SK-N-SH (cell line): ENCODE results near the gene PLBD2. TPM values are rescaled to one million over a fixed set of nuclear protein-coding genes. Genes with fewer than 3 reads are reported as not detected.

Experiments
- CTCF ChIA-PET: fragments of 300-600, 350-600 bp; formaldehyde crosslinking; extraction: SDS; loops from one replicate; lab custom pipeline; 2021; lab: Yijun Ruan, JAX
- POLR2A ChIA-PET: fragments of 350-600 bp; sonication (Branson Sonifier 250); formaldehyde crosslinking; extraction: SDS; loops from one replicate; lab custom pipeline; 2020; ENCODE audit warnings: antibody characterized with exemption, inconsistent platforms; lab: Yijun Ruan, JAX
- DNase-seq: peaks from one replicate; pipeline ENCODE4 v3.0.0; 2012
- H2AFZ ChIP-seq: fragments of 200-600 bp; sonication (generic); 2 replicates; pipeline ENCODE4 v1.8.1; 2016; ENCODE audit warnings: antibody characterized with exemption, mild to moderate bottlenecking, low read depth
- H3F3A ChIP-seq: fragments of 200-600 bp; sonication (generic); replicated peaks from 2 replicates; pipeline ENCODE3; 2016; ENCODE audit warnings: antibody characterized with exemption, mild to moderate bottlenecking; ENCODE audit not compliant: insufficient read depth
- H3K27ac ChIP-seq, 2 experiments: fragments of 200-500 bp in 1 of 2; fragments of 200-600 bp in 1 of 2; sonication (Bioruptor generic) in 1 of 2; sonication (generic), shearing (Covaris generic) in 1 of 2; 2 replicates each; pipeline versions ENCODE4 v1.5.1 to v1.6.1; 2014 to 2016; ENCODE audit warnings: low read depth in 2 of 2, inconsistent platforms in 1 of 2, low read length in 1 of 2, mild to moderate bottlenecking in 1 of 2, mixed read lengths in 1 of 2
- H3K27me3 ChIP-seq: fragments of 200-600 bp; sonication (generic), shearing (Covaris generic); 2 replicates; pipeline ENCODE4 v1.6.1; 2016; ENCODE audit warnings: mixed run types; ENCODE audit not compliant: insufficient read depth
- H3K36me3 ChIP-seq, 2 experiments: fragments of 200-500 bp in 1 of 2; fragments of 200-600 bp in 1 of 2; sonication (Bioruptor generic) in 1 of 2; sonication (generic) in 1 of 2; replicated peaks in 1 of 2; 2 replicates each; pipeline versions ENCODE3 to v1.5.1; 2014 to 2016; ENCODE audit warnings: low read length in 1 of 2, mild to moderate bottlenecking in 1 of 2; ENCODE audit not compliant: insufficient read depth in 2 of 2, control insufficient read depth in 1 of 2
- H3K4me1 ChIP-seq, 2 experiments: fragments of 200-500 bp in 1 of 2; fragments of 200-600 bp in 1 of 2; sonication (Bioruptor generic) in 1 of 2; sonication (generic), shearing (Covaris generic) in 1 of 2; 2 replicates each; pipeline versions ENCODE4 v1.5.1 to v1.6.1; 2014 to 2016; ENCODE audit warnings: low read depth in 1 of 2, low read length in 1 of 2, mixed run types in 1 of 2; ENCODE audit not compliant: insufficient read depth in 2 of 2, control insufficient read depth in 1 of 2
- H3K4me2 ChIP-seq: fragments of 200-600 bp; sonication (generic), shearing (Covaris generic); 2 replicates; pipeline ENCODE4 v1.6.1; 2017; ENCODE audit warnings: mixed run types
- H3K4me3 ChIP-seq, 2 experiments: fragments of 200-500 bp in 1 of 2; fragments of 200-600 bp in 1 of 2; sonication (Bioruptor generic) in 1 of 2; sonication (generic), shearing (Covaris generic) in 1 of 2; 2 replicates each; pipeline versions ENCODE4 v1.5.1 to v1.8.1; 2014 to 2016; ENCODE audit warnings: low read depth in 2 of 2, inconsistent platforms in 1 of 2, low read length in 1 of 2, mild to moderate bottlenecking in 1 of 2, mixed read lengths in 1 of 2, moderate library complexity in 1 of 2
- H3K79me2 ChIP-seq: fragments of 200-600 bp; sonication (generic); 2 replicates; pipeline ENCODE4 v1.8.1; 2017; ENCODE audit warnings: mild to moderate bottlenecking; ENCODE audit not compliant: insufficient read depth
- H3K9ac ChIP-seq: fragments of 200-600 bp; sonication (generic); 2 replicates; pipeline ENCODE4 v1.6.1; 2017; ENCODE audit warnings: mixed run types
- H3K9me2 ChIP-seq: fragments of 200-600 bp; sonication (generic); 2 replicates; pipeline ENCODE4 v1.6.1; 2017; ENCODE audit warnings: mixed run types
- H3K9me3 ChIP-seq: fragments of 200-600 bp; sonication (generic); 2 replicates; pipeline ENCODE4 v1.6.1; 2017; ENCODE audit warnings: mixed run types, mild to moderate bottlenecking, moderate library complexity
- H4K20me1 ChIP-seq: fragments of 200-600 bp; sonication (generic); 2 replicates; pipeline ENCODE4 v1.6.1; 2017; ENCODE audit warnings: mild to moderate bottlenecking, mixed run types; ENCODE audit not compliant: insufficient read depth
- ELF1 ChIP-seq: IDR thresholded peaks from 2 replicates; pipeline ENCODE4 v1.4.0; 2012
- EP300 ChIP-seq, 2 experiments: IDR thresholded peaks; 2 replicates each; pipeline versions ENCODE4 v1.4.0 to v1.6.1; 2012; ENCODE audit warnings: borderline replicate concordance in 1 of 2, low read depth in 1 of 2, low read length in 1 of 2
- EZH2phosphoT487 ChIP-seq: fragments of 200-600 bp; sonication (generic); IDR thresholded peaks from 2 replicates; pipeline ENCODE4 v1.6.1; 2017; ENCODE audit warnings: low read depth, mixed run types, mild to moderate bottlenecking, antibody characterized with exemption, moderate library complexity, borderline replicate concordance
- GABPA ChIP-seq: IDR thresholded peaks from 2 replicates; pipeline ENCODE4 v1.4.0; 2012; ENCODE audit warnings: low read depth, mild to moderate bottlenecking
- JUND ChIP-seq: IDR thresholded peaks from 2 replicates; pipeline ENCODE4 v1.4.0; 2012
- MAX ChIP-seq: IDR thresholded peaks from 2 replicates; pipeline ENCODE4 v1.4.0; 2012; ENCODE audit warnings: low read depth
- MXI1 ChIP-seq: IDR thresholded peaks from 2 replicates; pipeline ENCODE4 v1.6.1; 2012; ENCODE audit warnings: mild to moderate bottlenecking, low read depth, low read length, improper control_type of control experiment
- NFIC ChIP-seq: IDR thresholded peaks from 2 replicates; pipeline ENCODE4 v1.4.0; 2012; ENCODE audit warnings: borderline replicate concordance
- RCOR1 ChIP-seq: fragments of 150-350 bp; IDR thresholded peaks from 2 replicates; pipeline ENCODE4 v1.6.1; 2017; ENCODE audit warnings: antibody characterized with exemption, low read length
- REST ChIP-seq: IDR thresholded peaks from 2 replicates; pipeline ENCODE4 v1.6.1; 2012; ENCODE audit warnings: mild to moderate bottlenecking, low read depth, low read length, moderate library complexity
- RFX5 ChIP-seq: IDR thresholded peaks from 2 replicates; pipeline ENCODE4 v1.6.1; 2012; ENCODE audit warnings: mild to moderate bottlenecking, improper control_type of control experiment, low read length
- SIN3A ChIP-seq: IDR thresholded peaks from 2 replicates; pipeline ENCODE4 v1.6.1; 2012; ENCODE audit warnings: low read depth, mild to moderate bottlenecking, low read length, moderate library complexity, borderline replicate concordance
- TAF1 ChIP-seq: IDR thresholded peaks from 2 replicates; pipeline ENCODE4 v1.6.1; 2012; ENCODE audit warnings: low read depth, mild to moderate bottlenecking, low read length, moderate library complexity, borderline replicate concordance
- TCF12 ChIP-seq: IDR thresholded peaks from 2 replicates; pipeline ENCODE4 v1.4.0; 2012
- ZBTB33 ChIP-seq: IDR thresholded peaks from 2 replicates; pipeline ENCODE4 v1.4.0; 2012; ENCODE audit warnings: low read depth, borderline replicate concordance
- WGBS: methylation state at CpG from one replicate; pipeline ENCODE4 v1.1.6; 2017; ENCODE audit warnings: low lambda C conversion rate; 5-methylcytosine and 5-hydroxymethylcytosine counted together
- polyA plus RNA-seq, 3 experiments: library from polyadenylated mRNA; depleted of rRNA; stranded (reverse); fragments of >200 nt; gene quantifications; 2 replicates each; pipeline ENCODE4 v1.2.3, GENCODE V29; 2012
- TF ChIP-seq, protein P1 (sequence below): IDR thresholded peaks from 2 replicates; pipeline ENCODE4 v1.4.0; 2012; ENCODE audit warnings: low read depth, borderline replicate concordance
- TF ChIP-seq, protein P2 (sequence below): IDR thresholded peaks from 2 replicates; pipeline ENCODE4; 2012

The PLBD2 gene
- polyA plus RNA-seq, 1 of the 3 experiments (the other 2 are of a cell fraction), result 15.2 TPM

- 90% methylated on average over 5 of the region's 12 CpGs for WGBS
- Histone ChIP-seq H3K9me3 (no peaks in the 10 kb centered on the region), H3K27ac (no peak overlapping the region), H3K4me1 (no peaks in the 10 kb centered on the region), H3K79me2 (no peaks in the 10 kb centered on the region), H2AFZ (no peak overlapping the region), H3K4me2 (no peak overlapping the region), H4K20me1 (no peaks in the 10 kb centered on the region), H3K27me3 (no peaks in the 10 kb centered on the region), H3K9me2 (no peaks in the 10 kb centered on the region), H3F3A (no peaks in the 10 kb centered on the region), H3K9ac (no peak overlapping the region), H3K4me3 (no peak overlapping the region), H3K36me3 (peaks cover 0 to 12% of the 10 kb centered on the region in 2 experiments)
- POLR2A ChIA-PET, result no interaction called here
- CTCF ChIA-PET, result interaction anchor here (1.5 kb wide), 1 partner anchor 39 kb away, joined by 3 read pairs; no protein-coding TSS in a partner anchor
- TF ChIP-seq JUND, result no peak
- no peak for DNase-seq
Measured at GRCh38 chr12:113386866-113387566, 28.6 kb downstream of the PLBD2 start.

DNA sequence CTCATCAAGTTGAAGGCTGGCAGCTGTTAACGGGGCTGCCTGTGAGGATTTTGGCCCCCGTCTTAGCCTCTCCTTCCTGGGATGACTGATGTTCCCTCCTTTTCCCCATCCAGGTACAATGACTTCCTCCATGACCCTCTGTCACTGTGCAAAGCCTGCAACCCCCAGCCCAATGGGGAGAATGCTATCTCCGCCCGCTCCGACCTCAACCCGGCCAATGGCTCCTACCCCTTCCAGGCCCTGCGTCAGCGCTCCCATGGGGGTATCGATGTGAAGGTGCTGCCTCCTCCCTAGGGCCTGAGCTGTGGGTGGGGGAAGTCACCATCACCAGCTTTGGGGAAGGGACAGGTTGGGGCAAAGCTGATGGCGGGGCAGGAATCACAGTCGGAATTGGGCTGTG is 29.2 kb downstream of the PLBD2 start:
- Histone ChIP-seq H3K9me2 (no peaks in the 10 kb centered on the region), H3K27ac (no peak overlapping the region), H3K79me2 (no peaks in the 10 kb centered on the region), H4K20me1 (no peaks in the 10 kb centered on the region), H3K9ac (no peak overlapping the region), H2AFZ (no peak overlapping the region), H3K27me3 (no peaks in the 10 kb centered on the region), H3F3A (no peaks in the 10 kb centered on the region), H3K9me3 (no peaks in the 10 kb centered on the region), H3K36me3 (peaks cover 0 to 12% of the 10 kb centered on the region in 2 experiments), H3K4me3 (no peak overlapping the region), H3K4me1 (no peaks in the 10 kb centered on the region), H3K4me2 (no peak overlapping the region)
- DNase-seq, result no peak
- ChIA-PET POLR2A (no interaction called here), CTCF (interaction anchor here (1.5 kb wide), 1 partner anchor 38 kb away, joined by 3 read pairs; no protein-coding TSS in a partner anchor)
- TF ChIP-seq, protein P1, sequence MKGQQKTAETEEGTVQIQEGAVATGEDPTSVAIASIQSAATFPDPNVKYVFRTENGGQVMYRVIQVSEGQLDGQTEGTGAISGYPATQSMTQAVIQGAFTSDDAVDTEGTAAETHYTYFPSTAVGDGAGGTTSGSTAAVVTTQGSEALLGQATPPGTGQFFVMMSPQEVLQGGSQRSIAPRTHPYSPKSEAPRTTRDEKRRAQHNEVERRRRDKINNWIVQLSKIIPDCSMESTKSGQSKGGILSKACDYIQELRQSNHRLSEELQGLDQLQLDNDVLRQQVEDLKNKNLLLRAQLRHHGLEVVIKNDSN, result no peak
- TF ChIP-seq RFX5 (no peak), JUND (no peak), TAF1 (no peak), SIN3A (no peak), MXI1 (no peak), TCF12 (no peak), MAX (no peak), REST (no peak), ELF1 (no peak), EP300 (IDR thresholded peaks at IDR 0.05; ENCODE audit: borderline replicate concordance in 1 of 2, low read depth in 1 of 2, low read length in 1 of 2) (no peak), ZBTB33 (no peak), RCOR1 (no peak), NFIC (no peak), GABPA (no peak), EZH2phosphoT487 (no peak)
- TF ChIP-seq, protein P2, sequence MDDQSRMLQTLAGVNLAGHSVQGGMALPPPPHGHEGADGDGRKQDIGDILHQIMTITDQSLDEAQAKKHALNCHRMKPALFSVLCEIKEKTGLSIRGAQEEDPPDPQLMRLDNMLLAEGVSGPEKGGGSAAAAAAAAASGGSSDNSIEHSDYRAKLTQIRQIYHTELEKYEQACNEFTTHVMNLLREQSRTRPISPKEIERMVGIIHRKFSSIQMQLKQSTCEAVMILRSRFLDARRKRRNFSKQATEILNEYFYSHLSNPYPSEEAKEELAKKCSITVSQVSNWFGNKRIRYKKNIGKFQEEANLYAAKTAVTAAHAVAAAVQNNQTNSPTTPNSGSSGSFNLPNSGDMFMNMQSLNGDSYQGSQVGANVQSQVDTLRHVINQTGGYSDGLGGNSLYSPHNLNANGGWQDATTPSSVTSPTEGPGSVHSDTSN, result no peak
- WGBS, result 95% methylated on average over 8 of the region's 11 CpGs
